ENCODE results near the gene GNG4. TPM values are rescaled to one million over a fixed set of nuclear protein-coding genes. Genes with fewer than 3 reads are reported as not detected.

Gene GNG4
- total RNA-seq, result 3.3 and 3.7 TPM in 2 replicates

GRCh38 chr1:235649368-235650163 is at the start of gene GNG4:
Gene GNG4, minus strand, starts transcription at chr1:235649784. Its CDS starts 65,946 bp downstream, at chr1:235583838.
- intact Hi-C loops (cut with micrococcal nuclease), result loop anchor here (1.0 to 10.0 kb wide), 3 partner anchors 7 to 415 kb away; partner anchors contain the start of gene NID1

DNA sequence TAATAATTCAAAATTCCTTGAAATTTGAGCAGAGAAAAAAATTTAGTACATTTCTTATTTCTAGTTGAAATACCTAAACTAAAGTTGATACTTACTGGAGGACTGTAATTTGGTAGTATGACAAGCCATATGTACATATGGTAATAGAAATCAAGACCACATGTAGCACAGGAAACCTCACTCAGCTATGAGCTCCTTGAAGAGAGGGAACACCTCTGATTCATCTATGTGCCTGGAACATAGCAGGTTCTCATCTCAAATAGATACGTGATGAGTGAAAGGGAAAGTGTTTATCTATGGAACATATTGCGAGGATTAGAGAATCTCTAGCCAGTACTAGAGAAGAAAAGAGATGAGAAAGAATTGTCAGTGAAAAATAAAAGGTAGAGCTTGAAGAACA is 47.9 kb upstream of the GNG4 start:
- intact Hi-C loops (cut with micrococcal nuclease), result loop anchor here (5.0 kb wide), 1 partner anchor 55 kb away; no protein-coding TSS in a partner anchor

- intact Hi-C loops (cut with micrococcal nuclease), result no loop called here
Observed at GRCh38 chr1:235689356-235689755, 39.8 kb upstream of the GNG4 start.

DNA sequence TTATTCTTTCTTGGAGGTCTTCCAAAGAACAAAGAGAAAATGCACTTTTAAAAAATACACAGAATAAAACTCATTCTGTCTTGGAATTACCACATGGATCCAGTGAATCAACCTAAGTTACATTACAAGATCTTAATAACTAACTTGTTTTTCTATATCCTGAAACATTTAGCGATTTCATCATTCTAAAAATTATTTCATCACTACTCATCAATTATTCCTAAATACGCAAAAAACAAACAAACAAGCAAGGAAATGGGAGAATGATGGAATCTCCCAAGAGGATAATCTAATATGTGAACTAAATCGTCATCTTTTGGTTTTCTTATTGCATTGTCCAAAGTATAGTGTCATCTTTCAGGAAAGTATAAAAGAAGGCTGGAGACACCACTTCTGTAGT is 38.5 kb upstream of the GNG4 start:
- intact Hi-C loops (cut with micrococcal nuclease), result no loop called here

DNA sequence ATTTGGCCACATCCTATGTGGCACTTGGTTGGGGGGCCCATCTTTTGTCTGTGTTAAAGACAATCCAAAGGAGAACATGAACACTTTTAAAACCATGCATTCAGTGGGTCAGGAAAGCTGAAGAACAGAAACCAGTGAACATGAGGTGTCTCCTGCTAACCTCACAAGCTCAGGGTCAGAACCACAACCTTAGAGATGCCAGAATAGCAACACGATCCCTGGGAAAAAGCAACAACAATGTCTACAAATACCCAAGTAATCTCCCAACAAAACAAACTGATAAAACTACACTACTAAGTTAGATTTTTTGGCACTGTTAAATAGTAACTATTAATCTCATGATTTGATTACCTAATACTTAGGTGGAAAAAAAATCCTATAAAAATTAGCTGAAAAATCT is 34.1 kb upstream of the GNG4 start:
- intact Hi-C loops (cut with micrococcal nuclease), result no loop called here

DNA sequence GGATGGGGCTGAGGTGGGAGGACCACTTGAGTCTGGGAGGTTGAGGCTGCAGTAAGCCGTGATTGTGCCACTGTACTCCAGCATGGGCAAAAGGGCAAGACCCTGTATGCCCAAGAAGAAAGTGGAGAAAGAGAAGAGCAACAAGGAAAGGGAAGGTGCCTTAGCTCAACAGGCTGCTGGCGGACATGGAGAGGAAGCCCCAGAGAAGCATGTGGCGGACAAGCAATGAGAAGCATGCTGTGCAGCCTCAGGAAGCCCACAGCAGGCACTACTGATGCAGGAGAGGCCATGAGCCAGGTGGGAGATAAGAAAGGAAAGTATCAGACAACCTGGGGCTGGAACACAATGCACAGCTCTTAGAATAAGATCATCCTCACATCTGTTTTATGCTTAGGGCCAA is 32.6 kb upstream of the GNG4 start:
- intact Hi-C loops (cut with micrococcal nuclease), result no loop called here

- intact Hi-C loops (cut with micrococcal nuclease), result no loop called here
Observed at GRCh38 chr1:235679644-235680043, 30.1 kb upstream of the GNG4 start.

GRCh38 chr1:235679005-235679404 is 29.4 kb upstream of the GNG4 start:
- intact Hi-C loops (cut with micrococcal nuclease), result no loop called here

DNA sequence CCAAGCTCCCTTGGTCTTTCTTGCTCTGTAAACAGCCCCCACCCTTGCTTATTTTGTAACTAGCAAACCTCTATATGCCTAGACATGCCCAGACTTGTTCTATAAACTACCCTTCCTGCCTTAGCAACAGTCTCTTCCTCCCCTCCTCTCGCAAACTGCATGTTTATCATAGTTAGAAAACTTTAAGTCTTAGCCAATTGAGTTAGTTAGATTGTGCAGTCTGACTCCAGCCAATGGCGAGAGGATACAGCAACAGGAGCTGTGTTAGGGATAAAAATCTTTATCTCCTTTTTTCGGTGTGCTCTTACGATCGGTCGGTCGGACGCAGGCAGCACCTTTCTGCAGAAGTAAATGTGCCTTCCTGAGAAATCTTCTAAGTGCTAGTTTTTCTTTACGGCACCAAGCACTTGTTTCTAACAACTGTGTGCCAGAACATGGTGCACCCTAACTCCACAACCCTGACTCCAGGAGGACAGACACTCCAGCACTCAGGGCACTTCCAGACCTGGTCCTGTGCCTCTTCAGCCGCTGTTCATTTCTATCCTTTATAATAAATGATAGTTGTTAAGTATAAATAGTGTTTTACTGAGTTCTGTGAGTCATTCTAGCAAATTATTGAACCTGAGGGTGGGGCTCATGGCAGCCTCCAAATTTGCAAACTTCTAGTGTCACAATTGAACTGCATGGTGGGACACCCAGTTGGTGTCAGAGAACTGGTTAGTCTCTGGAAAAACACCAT is 25.7 kb upstream of the GNG4 start:
- intact Hi-C loops (cut with micrococcal nuclease), result no loop called here

DNA sequence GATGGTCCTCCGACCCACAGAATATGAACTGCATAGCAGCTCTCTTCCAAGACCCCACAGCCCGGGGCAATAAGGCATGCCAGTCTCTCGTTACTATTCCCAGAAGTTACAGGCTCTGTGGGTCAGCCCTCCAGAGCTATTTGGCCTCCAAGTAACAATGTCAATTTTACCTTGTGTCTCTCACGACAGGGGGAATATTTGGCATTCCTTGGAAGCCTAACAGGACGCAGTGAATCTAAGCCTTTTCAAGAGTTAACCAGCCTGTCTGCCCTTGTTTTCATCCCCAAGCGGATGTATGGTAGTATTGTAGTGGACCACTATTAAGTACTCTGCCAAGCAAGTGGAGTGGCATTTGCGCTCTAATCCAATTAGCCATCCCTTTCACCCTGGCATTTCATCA is 24.4 kb upstream of the GNG4 start:
- intact Hi-C loops (cut with micrococcal nuclease), result no loop called here

DNA sequence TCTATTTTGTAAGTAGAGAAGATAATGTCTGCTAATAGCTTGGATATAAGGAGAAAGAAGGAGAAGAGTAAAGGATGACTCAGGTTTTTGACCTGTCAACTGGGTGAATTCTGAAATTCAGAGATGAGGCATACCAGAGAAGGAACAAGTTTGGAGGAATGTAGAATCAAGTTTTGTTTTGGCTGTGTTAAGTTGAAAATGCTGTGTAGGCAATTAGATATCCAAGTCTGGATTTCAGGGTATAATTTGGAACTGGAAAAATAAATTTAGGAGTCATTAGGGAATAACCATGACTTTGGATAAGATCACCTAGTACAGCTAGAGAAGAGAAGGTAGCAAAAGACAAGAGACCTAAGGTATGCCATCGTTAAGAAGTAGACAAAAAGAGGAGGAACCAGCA is 22.4 kb upstream of the GNG4 start:
- intact Hi-C loops (cut with micrococcal nuclease), result no loop called here

DNA sequence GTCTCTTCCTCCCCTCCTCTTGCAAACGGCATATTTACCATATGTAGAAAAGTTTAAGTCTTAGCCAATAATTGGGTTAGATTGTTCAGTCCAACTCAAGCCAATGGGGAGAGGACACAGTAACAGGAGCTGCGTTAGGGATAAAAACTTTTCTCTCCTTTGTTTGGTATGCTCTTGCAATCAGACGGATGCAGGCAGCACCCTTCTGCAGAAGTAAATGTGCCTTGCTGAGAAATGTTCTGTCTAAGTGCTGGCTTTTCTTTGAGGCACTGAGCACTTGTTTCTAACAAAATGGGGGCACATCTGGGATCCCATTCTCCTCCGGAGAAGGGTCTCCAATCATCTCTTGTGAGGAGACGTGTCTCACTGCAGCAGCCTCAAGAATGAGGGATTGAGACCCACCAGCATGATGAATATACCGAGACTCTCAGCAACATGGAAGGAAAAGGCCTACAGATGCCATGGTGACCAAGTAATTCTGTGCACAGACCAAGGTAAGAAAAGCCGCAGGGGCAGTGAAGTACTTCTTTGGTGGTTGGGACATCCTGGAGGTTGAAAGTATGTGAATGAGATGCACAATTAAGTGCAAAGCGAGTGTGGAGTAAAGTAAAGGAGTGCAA is 20.7 kb upstream of the GNG4 start:
- intact Hi-C loops (cut with micrococcal nuclease), result no loop called here

DNA sequence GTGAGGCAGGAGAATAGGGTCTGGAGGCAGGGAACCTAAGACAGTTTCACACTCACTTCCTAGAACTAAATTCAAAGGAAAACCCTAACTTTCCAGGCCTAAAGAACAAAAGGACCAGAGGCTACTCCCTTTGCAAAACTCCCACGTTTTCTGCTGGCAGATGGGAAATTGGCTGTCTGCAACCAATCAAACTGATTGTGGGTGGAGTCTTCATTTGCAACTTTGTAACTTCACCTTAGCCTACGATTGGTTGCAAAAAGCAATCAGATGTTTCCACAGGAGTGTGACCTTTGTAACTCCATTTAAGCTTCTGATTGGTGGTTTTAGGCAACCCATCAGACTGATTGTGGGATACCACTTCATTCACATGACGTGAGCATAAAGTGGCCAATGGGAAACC is 19.7 kb upstream of the GNG4 start:
- intact Hi-C loops (cut with micrococcal nuclease), result no loop called here

GRCh38 chr1:235663628-235664027 is 14.0 kb upstream of the GNG4 start:
- intact Hi-C loops (cut with micrococcal nuclease), result no loop called here

- intact Hi-C loops (cut with micrococcal nuclease), result no loop called here
Observed at GRCh38 chr1:235661568-235661967, 12.0 kb upstream of the GNG4 start.

DNA sequence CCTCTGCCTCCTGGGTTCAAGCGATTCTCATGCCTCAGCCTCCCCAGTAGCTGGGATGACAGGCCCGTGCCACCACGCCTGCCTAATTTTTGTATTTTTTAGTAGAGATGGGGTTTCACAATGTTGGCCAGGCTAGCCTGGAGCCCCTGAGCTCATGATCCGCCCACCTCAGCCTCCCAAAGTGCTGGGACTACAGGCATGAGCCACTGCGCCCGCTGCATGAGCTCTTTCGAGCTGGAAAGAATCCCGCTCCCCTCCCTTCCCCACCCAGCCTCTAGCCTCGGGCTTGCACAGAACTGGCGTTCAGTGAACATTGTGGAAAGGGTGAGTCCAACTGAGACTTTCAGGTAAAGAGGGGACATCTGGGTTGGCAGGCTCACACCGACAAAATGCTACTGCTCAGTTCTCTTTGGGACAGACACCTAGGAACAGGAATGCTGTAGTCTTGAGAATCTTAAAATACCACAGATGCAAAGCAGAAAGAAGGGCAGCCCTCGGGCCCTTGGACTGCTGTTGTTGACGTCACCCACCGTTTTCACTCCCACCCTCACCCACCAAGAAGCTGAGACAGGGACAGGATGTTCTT is 9.7 kb upstream of the GNG4 start:
- intact Hi-C loops (cut with micrococcal nuclease), result no loop called here

DNA sequence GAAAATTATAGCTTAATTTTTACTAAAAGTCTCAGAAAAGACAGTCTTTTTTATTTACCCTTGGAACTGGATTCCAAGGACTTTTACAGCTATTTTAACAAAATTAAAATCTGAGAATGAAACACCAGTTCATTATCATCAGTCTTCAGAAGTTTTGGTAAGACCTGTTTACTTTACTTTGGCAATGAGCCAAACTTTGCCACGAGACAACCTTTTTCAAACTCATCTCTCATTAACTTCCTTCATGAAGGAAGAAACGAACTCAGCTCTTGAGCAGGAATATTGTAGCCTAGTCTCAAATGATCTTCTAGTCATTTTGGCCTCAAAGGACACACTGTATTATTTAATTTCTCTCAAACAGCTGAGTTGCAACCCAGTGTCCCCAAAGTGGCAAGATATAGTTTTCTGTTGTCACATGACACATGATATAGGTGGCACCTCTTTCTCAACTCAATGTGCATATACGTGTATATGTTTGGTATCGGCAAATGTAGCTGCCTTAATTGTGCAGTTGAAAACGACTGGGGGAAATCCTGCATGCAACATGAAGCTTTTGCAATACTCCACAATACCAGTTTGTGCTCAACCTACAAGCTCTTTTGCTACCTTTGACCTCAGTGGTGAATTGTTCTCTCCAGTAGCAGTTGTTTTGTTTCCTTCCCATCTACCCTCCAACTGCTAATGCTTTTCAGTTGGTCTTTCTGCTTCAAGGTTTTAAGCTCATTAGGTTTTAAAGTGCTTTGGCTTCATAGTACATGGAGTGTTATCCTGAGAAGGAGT is 8.4 kb upstream of the GNG4 start:
- intact Hi-C loops (cut with micrococcal nuclease), result no loop called here

DNA sequence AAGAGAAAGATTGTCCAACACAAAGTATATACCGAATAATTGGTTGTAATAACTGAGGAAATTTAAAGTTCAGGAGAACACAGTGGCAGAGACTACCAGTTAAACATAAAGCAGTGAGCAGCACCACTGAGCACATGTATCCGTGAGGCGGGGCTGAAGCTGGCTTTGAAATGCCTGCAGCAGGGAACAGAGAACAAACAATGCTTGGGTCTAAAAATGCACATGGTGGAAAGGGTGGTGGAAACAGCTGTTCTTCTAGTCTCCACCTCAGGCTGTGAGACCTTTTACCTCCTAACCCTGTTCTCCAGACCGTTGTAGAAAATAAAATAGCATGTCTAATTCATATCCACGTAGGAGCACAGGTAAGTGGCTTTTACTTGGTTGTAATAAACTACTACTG is 7.7 kb upstream of the GNG4 start:
- intact Hi-C loops (cut with micrococcal nuclease), result no loop called here

DNA sequence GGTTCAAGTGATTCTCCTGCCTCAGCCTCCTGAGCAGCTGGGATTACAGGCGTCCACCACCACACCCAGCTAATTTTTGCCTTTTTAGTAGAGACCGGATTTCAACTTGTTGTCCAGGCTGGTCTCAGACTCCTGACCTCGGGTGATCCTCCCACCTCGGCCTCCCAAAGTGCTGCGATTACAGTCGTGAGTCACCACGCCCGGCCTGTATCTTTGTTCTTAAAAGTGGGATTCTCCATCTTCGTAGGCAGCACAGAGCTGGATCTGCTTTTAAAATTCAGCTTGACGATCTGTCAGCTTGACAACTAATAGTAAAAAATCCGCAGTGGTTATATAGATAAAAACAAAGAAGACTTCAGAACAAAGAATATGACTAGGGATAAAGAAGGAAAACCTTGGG is 2.8 kb upstream of the GNG4 start:
- intact Hi-C loops (cut with micrococcal nuclease), result no loop called here

- intact Hi-C loops (cut with micrococcal nuclease), result no loop called here
Observed at GRCh38 chr1:235651170-235651806, 1.7 kb upstream of the GNG4 start.

Data from T-helper 1 cell treated with Interleukin-12 subunit alpha and Interleukin-12 subunit beta and Interleukin-4 antibody, amounts not matched to agents 30 ng/mL and 1 ng/mL, for 36 hours (primary cell).